ENCODE results near the gene THEMIS2. TPM values are rescaled to one million over a fixed set of nuclear protein-coding genes. Genes with fewer than 3 reads are reported as not detected.
"Not testable (repeated sequence)": the region's sequence is repeated elsewhere in the genome, so short reads cannot be mapped to it uniquely, and the experiment has no call there.

THEMIS2 gene
- total RNA-seq, 1 experiment from 2014 or later: 2.0 TPM

DNA sequence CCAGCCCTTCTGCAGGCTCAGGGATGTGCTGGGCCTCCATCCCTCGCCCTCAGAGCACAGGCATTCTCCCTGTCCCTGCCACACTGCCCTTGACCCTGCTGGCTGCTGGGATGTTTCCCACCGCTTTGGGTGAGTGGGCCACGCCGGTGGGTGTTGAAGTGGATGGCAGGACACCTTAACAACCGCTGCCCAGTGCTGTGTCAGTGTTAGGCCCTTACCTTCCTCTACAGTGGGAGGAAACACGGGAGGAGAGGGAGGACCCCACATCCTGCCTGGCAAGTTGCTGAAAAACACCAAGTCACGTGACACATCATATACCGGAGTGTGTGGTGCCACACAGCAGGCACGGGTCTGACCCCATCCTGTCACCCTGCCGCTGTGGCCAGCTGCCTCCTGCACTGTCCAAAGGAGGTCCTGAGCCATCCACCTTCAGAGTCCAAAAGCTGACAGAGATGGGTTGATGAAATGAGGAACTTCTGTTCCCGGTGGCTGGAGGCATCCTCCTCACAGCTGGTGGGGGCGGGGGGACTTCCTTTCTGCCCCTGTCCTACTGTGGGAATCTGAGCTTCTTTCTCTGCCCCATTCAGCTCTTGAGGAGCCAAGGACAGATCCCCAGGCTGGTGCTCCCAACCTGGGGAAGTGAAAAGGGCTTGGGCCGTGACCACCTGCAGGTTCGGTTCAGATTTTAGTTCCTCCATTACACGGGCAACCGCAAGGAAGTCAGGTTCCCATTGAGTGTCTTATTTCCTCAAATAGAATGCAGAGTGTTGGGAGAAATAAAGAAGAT lies 3.2 kb upstream of the THEMIS2 start:
- H3K9me3 ChIP-seq (ENCODE audit: low read depth, low read length, poor library complexity, severe bottlenecking): no peaks in the 10 kb centered on the region
- DNase-seq (ENCODE audit: low spot score): no peak
- H3K4me1 ChIP-seq (ENCODE audit: insufficient read depth, low read length, poor library complexity, severe bottlenecking): no peaks in the 10 kb centered on the region
- H3K36me3 ChIP-seq (ENCODE audit: insufficient read depth, low read length, poor library complexity, severe bottlenecking): no peaks in the 10 kb centered on the region
- POLR2A ChIA-PET (ENCODE audit: low non-redundant PET): no interaction called here
- H3K27ac ChIP-seq (ENCODE audit: low read depth, low read length, poor library complexity, severe bottlenecking): no peak overlapping the region
- H3K27me3 ChIP-seq (replicated peaks; ENCODE audit: insufficient read depth, low read depth, low read length, poor library complexity): no peaks in the 10 kb centered on the region
- intact Hi-C loops (cut with micrococcal nuclease; ENCODE audit: unreplicated experiment): no loop called here
- no TSS peak for BruUV-seq (replicated peaks)
- TF ChIP-seq EZH2 (IDR thresholded peaks at IDR 0.05; ENCODE audit: borderline replicate concordance, low read depth, low read length, poor library complexity, severe bottlenecking): no peak
- TF ChIP-seq, protein P1, sequence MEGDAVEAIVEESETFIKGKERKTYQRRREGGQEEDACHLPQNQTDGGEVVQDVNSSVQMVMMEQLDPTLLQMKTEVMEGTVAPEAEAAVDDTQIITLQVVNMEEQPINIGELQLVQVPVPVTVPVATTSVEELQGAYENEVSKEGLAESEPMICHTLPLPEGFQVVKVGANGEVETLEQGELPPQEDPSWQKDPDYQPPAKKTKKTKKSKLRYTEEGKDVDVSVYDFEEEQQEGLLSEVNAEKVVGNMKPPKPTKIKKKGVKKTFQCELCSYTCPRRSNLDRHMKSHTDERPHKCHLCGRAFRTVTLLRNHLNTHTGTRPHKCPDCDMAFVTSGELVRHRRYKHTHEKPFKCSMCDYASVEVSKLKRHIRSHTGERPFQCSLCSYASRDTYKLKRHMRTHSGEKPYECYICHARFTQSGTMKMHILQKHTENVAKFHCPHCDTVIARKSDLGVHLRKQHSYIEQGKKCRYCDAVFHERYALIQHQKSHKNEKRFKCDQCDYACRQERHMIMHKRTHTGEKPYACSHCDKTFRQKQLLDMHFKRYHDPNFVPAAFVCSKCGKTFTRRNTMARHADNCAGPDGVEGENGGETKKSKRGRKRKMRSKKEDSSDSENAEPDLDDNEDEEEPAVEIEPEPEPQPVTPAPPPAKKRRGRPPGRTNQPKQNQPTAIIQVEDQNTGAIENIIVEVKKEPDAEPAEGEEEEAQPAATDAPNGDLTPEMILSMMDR (conservative IDR thresholded peaks at IDR 0.05; ENCODE audit: low read depth, low read length): no peak
- H3K4me3 ChIP-seq (ENCODE audit: low read depth, low read length, poor library complexity, severe bottlenecking): no peak overlapping the region
- CTCF ChIA-PET: no interaction called here

DNA sequence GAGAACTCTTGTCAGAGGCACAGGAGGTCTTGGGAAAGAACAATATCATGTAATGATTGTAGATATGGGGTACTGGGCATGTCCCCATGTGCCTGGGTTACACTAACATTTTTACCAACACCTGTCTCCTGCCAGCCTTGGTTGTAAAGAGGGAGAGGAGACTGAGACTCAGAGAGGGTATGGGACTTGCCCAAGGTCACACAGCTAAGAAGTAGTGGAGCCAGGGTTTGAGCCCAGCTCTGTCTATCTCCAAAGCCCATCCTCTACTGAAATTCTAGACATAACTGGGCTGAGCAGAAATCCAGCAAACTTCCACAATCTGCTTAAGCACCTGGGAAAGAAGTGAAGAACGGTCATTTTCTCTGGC lies 2.6 kb upstream of the THEMIS2 start:
- no peak overlapping the region for H3K27ac ChIP-seq (ENCODE audit: low read depth, low read length, poor library complexity, severe bottlenecking)
- H3K27me3 ChIP-seq (replicated peaks; ENCODE audit: insufficient read depth, low read depth, low read length, poor library complexity): no peaks in the 10 kb centered on the region
- DNase-seq (ENCODE audit: low spot score): no peak
- no peaks in the 10 kb centered on the region for H3K36me3 ChIP-seq (ENCODE audit: insufficient read depth, low read length, poor library complexity, severe bottlenecking)
- ChIA-PET POLR2A (ENCODE audit: low non-redundant PET) (no interaction called here), CTCF (no interaction called here)
- no peaks in the 10 kb centered on the region for H3K4me1 ChIP-seq (ENCODE audit: insufficient read depth, low read length, poor library complexity, severe bottlenecking)
- no peaks in the 10 kb centered on the region for H3K9me3 ChIP-seq (ENCODE audit: low read depth, low read length, poor library complexity, severe bottlenecking)
- H3K4me3 ChIP-seq (ENCODE audit: low read depth, low read length, poor library complexity, severe bottlenecking): no peak overlapping the region
- BruUV-seq (replicated peaks): no TSS peak
- intact Hi-C loops (cut with micrococcal nuclease; ENCODE audit: unreplicated experiment): no loop called here
- no peak for TF ChIP-seq EZH2 (IDR thresholded peaks at IDR 0.05; ENCODE audit: borderline replicate concordance, low read depth, low read length, poor library complexity, severe bottlenecking)
- TF ChIP-seq, protein P1 (conservative IDR thresholded peaks at IDR 0.05; ENCODE audit: low read depth, low read length): no peak

DNA sequence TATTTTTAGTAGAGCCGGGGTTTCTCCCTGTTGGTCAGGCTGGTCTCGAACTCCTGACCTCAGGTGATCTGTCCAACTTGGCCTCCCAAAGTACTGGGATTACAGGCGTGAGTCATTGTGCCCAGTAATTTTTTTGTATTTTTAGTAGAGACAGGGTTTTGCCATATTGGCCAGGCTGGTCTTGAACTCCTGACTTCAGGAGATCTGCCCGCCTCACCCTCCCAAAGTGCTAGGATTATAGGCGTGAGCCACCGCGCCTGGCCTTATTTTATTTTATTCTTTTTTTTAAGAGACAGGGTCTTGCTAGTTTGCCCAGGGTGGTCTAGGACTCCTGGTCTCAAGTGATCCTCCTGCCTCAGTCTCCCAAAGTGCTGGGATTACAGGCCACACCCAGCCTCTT lies 1.3 kb upstream of the THEMIS2 start:
- H3K4me3 ChIP-seq (ENCODE audit: low read depth, low read length, poor library complexity, severe bottlenecking); H3K36me3 ChIP-seq (ENCODE audit: insufficient read depth, low read length, poor library complexity, severe bottlenecking); CTCF ChIA-PET; H3K4me1 ChIP-seq (ENCODE audit: insufficient read depth, low read length, poor library complexity, severe bottlenecking); H3K9me3 ChIP-seq (ENCODE audit: low read depth, low read length, poor library complexity, severe bottlenecking); DNase-seq (ENCODE audit: low spot score); H3K27ac ChIP-seq (ENCODE audit: low read depth, low read length, poor library complexity, severe bottlenecking); H3K27me3 ChIP-seq (replicated peaks; ENCODE audit: insufficient read depth, low read depth, low read length, poor library complexity); intact Hi-C loops (cut with micrococcal nuclease; ENCODE audit: unreplicated experiment); BruUV-seq (replicated peaks): not testable (repeated sequence)
- POLR2A ChIA-PET (ENCODE audit: low non-redundant PET): interaction anchor here (0.6 kb wide), 1 partner anchor 871 kb away, joined by 8 read pairs; no protein-coding TSS in a partner anchor
